Peyer's patch (tissue), 4 donors: Measurements from ENCODE around the gene C1orf35.

Experiments
- POLR2A ChIP-seq, 2 donors: fragments of 450-650 bp; IDR thresholded peaks; one replicate each; pipeline ENCODE4 v1.5.1; 2017; ENCODE audit warnings: antibody characterized with exemption in 2 of 2, mild to moderate bottlenecking in 2 of 2, moderate library complexity in 2 of 2
- TF ChIP-seq, protein P1 (sequence below), 6 experiments: fragments of 450-650 bp in 4 of 6; fragments of 200-600 bp in 2 of 6; sonication (generic) in 1 of 6; IDR thresholded peaks; one replicate each; pipeline ENCODE4 v1.5.1; 2017 to 2019; ENCODE audit warnings: antibody characterized with exemption in 6 of 6, mild to moderate bottlenecking in 3 of 6, moderate library complexity in 1 of 6

DNA sequence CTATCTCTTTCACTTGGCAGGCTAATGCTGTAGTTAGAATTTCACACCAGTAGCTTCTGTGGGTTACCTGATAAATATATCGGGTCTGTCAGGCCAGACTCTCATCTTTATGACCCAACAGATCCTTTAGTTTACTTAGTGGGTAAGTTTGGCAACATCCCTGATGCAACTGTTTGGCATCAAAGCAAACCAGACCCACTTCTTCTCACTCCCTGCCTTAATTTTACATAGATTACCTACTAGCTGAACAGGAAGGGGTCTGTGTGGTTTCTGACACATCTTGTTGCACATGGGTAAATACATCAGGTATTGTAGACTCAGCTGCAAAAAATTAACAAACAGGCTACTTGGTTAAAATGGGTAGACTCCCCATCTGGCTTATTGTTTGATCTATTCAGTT is 33.8 kb upstream of the C1orf35 start:
- TF ChIP-seq POLR2A (IDR thresholded peaks at IDR 0.05): no peak
- TF ChIP-seq, protein P1, sequence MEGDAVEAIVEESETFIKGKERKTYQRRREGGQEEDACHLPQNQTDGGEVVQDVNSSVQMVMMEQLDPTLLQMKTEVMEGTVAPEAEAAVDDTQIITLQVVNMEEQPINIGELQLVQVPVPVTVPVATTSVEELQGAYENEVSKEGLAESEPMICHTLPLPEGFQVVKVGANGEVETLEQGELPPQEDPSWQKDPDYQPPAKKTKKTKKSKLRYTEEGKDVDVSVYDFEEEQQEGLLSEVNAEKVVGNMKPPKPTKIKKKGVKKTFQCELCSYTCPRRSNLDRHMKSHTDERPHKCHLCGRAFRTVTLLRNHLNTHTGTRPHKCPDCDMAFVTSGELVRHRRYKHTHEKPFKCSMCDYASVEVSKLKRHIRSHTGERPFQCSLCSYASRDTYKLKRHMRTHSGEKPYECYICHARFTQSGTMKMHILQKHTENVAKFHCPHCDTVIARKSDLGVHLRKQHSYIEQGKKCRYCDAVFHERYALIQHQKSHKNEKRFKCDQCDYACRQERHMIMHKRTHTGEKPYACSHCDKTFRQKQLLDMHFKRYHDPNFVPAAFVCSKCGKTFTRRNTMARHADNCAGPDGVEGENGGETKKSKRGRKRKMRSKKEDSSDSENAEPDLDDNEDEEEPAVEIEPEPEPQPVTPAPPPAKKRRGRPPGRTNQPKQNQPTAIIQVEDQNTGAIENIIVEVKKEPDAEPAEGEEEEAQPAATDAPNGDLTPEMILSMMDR (IDR thresholded peaks at IDR 0.05): no peak
